ENCODE data around the gene TLCD1.

The TLCD1 gene

GRCh38 chr17:28760601-28761562 is 34.8 kb upstream of the TLCD1 start:
- POLR2A ChIA-PET: interaction anchor here (0.6 to 2.3 kb wide), 9 partner anchors 9 to 173 kb away, joined by 3 to 10 read pairs (median 3); no protein-coding TSS in a partner anchor
- H3K9me3 ChIP-seq (ENCODE audit: control insufficient read depth, insufficient read depth, low read depth, low read length): no peaks in the 10 kb centered on the region
- H3K4me3 ChIP-seq (ENCODE audit: low read depth, low read length): no peak overlapping the region
- peak overlapping the region; percentile 19; the same call in 1 of the 2 replicates for H3K27ac ChIP-seq (ENCODE audit: extremely low read depth, low read depth, low read length)
- peaks cover 14 to 70% of the 10 kb centered on the region in 2 experiments for H3K36me3 ChIP-seq (ENCODE audit: control insufficient read depth in 2 of 2, insufficient read depth in 1 of 2, low read length in 2 of 2)
- TF ChIP-seq PATZ1 (tag by site-specific recombination; IDR thresholded peaks at IDR 0.05): no peak
- TF ChIP-seq ZBTB17 (tag by site-specific recombination; IDR thresholded peaks at IDR 0.05): peak; percentile 92
- no peak for TF ChIP-seq ZNF280D (tag by site-specific recombination; IDR thresholded peaks at IDR 0.05)
- peak; percentile 73 for TF ChIP-seq SCRT2 (tag by site-specific recombination; IDR thresholded peaks at IDR 0.05)
- no peak for TF ChIP-seq GFI1B (tag by site-specific recombination; IDR thresholded peaks at IDR 0.05)
- no peak for TF ChIP-seq ZBTB48 (tag by site-specific recombination; IDR thresholded peaks at IDR 0.05)
- peak; percentile 95 for TF ChIP-seq ZNF792 (tag by site-specific recombination; IDR thresholded peaks at IDR 0.05)
- TF ChIP-seq ZIC2 (tag by site-specific recombination; IDR thresholded peaks at IDR 0.05): peak; percentile 68
- CTCF ChIA-PET: interaction anchor here (0.5 to 7.6 kb wide), 14 partner anchors 11 to 355 kb away, joined by 3 to 175 read pairs (median 36); partner anchors contain the start of genes DHRS13, FLOT2, NEK8 and PHF12
- H3K4me1 ChIP-seq (ENCODE audit: control insufficient read depth, insufficient read depth, low read length): peaks cover 3% of the 10 kb centered on the region; the same call in 1 of the 2 replicates

GRCh38 chr17:28759256-28759865 is 33.3 kb upstream of the TLCD1 start:
- no peak overlapping the region for H3K4me3 ChIP-seq (ENCODE audit: low read depth, low read length)
- H3K27ac ChIP-seq (ENCODE audit: extremely low read depth, low read depth, low read length): no peak overlapping the region
- peaks cover 9 to 58% of the 10 kb centered on the region in 2 experiments for H3K36me3 ChIP-seq (ENCODE audit: control insufficient read depth in 2 of 2, insufficient read depth in 1 of 2, low read length in 2 of 2)
- peaks cover 3% of the 10 kb centered on the region; the same call in 1 of the 2 replicates for H3K4me1 ChIP-seq (ENCODE audit: control insufficient read depth, insufficient read depth, low read length)
- ChIA-PET POLR2A (no interaction called here), CTCF (interaction anchor here (1.0 to 7.6 kb wide), 2 partner anchors 10 to 144 kb away, joined by 3 to 175 read pairs; no protein-coding TSS in a partner anchor)
- no peaks in the 10 kb centered on the region for H3K9me3 ChIP-seq (ENCODE audit: control insufficient read depth, insufficient read depth, low read depth, low read length)
- no peak for TF ChIP-seq ZNF830 (tag by site-specific recombination; IDR thresholded peaks at IDR 0.05; ENCODE audit: low read depth)
- no peak for TF ChIP-seq ZNF202 (tag by site-specific recombination; IDR thresholded peaks at IDR 0.05; ENCODE audit: borderline replicate concordance)
- TF ChIP-seq ZNF548 (tag by site-specific recombination; IDR thresholded peaks at IDR 0.05): no peak
- no peak for TF ChIP-seq ZNF560 (tag by site-specific recombination; IDR thresholded peaks at IDR 0.05; ENCODE audit: borderline replicate concordance)
